Fibroblast of pulmonary artery (primary cell): Measurements from ENCODE around the gene LCE7A.

Experiments used
- DNase-seq: peaks from one replicate; pipeline ENCODE4 v3.0.0-alpha.2; 2010; ENCODE audit warnings: low read depth
- H3K4me3 ChIP-seq: replicated peaks from 2 replicates; pipeline ENCODE4 v1.5.1; 2011; ENCODE audit warnings: low read depth, mild to moderate bottlenecking, control low read depth, low read length, moderate library complexity
- TF ChIP-seq, protein P1 (sequence below): IDR thresholded peaks from 2 replicates; pipeline ENCODE4 v1.5.1; 2011; ENCODE audit warnings: mild to moderate bottlenecking, control low read depth, low read length, inconsistent platforms; ENCODE audit errors: missing control alignments

The LCE7A gene

DNA sequence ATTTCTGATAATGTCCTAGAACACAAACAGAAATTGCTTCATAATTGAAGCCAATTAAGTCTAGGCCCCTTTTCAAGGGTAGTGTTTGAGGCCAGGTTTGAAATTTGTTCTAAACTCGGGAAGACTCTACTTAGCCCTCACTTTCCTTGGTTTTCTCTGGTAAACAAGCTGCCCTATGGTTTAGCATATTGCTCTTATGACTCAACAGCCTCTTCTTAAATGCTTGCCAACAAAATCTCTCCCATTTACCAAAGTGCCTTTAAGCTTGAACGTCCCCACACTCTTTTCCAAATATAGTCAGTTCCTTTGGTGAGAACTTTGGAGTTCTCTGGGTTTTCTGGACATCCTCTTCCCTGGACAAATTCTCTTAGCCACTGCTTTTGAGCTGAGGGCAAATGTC is 22.9 kb upstream of the LCE7A start:
- TF ChIP-seq, protein P1, sequence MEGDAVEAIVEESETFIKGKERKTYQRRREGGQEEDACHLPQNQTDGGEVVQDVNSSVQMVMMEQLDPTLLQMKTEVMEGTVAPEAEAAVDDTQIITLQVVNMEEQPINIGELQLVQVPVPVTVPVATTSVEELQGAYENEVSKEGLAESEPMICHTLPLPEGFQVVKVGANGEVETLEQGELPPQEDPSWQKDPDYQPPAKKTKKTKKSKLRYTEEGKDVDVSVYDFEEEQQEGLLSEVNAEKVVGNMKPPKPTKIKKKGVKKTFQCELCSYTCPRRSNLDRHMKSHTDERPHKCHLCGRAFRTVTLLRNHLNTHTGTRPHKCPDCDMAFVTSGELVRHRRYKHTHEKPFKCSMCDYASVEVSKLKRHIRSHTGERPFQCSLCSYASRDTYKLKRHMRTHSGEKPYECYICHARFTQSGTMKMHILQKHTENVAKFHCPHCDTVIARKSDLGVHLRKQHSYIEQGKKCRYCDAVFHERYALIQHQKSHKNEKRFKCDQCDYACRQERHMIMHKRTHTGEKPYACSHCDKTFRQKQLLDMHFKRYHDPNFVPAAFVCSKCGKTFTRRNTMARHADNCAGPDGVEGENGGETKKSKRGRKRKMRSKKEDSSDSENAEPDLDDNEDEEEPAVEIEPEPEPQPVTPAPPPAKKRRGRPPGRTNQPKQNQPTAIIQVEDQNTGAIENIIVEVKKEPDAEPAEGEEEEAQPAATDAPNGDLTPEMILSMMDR, result no peak
- no peak overlapping the region for H3K4me3 ChIP-seq
- no peak for DNase-seq

GRCh38 chr1:152842556-152842955 is 17.2 kb upstream of the LCE7A start, which contains the start of gene LCE6A:
Gene LCE6A (plus strand): TSS chr1:152842856. CDS start chr1:152843521, 665 bp downstream.
- no peak for DNase-seq
- H3K4me3 ChIP-seq, result no peak within 1 kb of the TSS
- TF ChIP-seq, protein P1, result no peak

- H3K4me3 ChIP-seq, result no peak overlapping the region
- DNase-seq, result no peak
- TF ChIP-seq, protein P1, result no peak
Observed at GRCh38 chr1:152855661-152856060, 4.1 kb upstream of the LCE7A start.

GRCh38 chr1:152858062-152858461 is 1.7 kb upstream of the LCE7A start:
- TF ChIP-seq, protein P1, result no peak
- no peak for DNase-seq
- H3K4me3 ChIP-seq, result no peak overlapping the region

GRCh38 chr1:152860129-152860528 is 333 bp downstream of the LCE7A start:
- TF ChIP-seq, protein P1, result no peak
- no peak overlapping the region for H3K4me3 ChIP-seq
- no peak for DNase-seq

DNA sequence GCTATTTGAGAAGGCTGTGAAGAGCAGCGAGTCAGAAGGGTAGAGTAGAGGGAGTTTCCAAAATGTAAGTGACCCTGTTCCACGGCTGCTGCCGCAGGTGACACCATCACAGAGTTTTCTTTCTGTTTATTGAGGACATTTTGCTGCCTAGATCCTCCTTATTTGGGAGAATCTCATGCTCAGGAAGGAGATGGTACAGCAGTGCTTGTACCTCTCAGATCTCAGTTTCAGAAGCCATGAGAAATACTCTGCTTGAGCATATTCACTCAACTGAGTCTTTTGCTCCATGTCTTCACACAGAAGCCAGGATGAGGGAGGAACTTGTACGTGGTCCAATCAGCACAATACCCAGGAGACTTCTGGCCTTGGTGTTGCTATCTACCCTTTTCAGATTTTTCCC is 1.6 kb downstream of the LCE7A start:
- DNase-seq, result no peak
- H3K4me3 ChIP-seq, result no peak overlapping the region
- TF ChIP-seq, protein P1, result no peak

DNA sequence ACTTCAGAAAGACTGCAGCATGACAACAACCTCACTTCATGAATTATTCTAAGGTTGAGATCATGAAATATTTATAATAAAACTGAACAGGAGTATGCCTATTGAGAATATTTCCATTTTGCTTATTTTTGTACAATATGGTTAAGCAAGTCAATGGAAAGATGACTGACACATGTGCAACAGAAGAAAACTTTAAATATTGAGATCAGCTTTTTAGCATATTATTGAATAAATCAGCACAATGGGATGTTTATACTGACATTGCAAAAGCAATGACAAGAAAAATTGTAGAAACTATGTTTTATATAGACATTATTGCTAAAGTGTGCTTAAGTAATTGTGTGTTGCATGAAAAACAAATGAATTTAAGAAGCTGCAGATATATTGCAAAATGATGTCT is 4.6 kb downstream of the LCE7A start:
- TF ChIP-seq, protein P1, result no peak
- no peak for DNase-seq
- H3K4me3 ChIP-seq, result no peak overlapping the region
